HEK293 (cell line): Measurements from ENCODE around the gene PRR13.

Experiments
- CTCF ChIA-PET: fragments of 350-600 bp; formaldehyde crosslinking; extraction: SDS; loops from one replicate; lab custom pipeline; 2021; ENCODE audit warnings: antibody characterized with exemption; lab: Yijun Ruan, JAX
- POLR2A ChIA-PET: fragments of 300-600 bp; formaldehyde crosslinking; extraction: SDS; loops from one replicate; lab custom pipeline; 2020; ENCODE audit warnings: antibody characterized with exemption, inconsistent platforms; lab: Yijun Ruan, JAX
- H3K27ac ChIP-seq: fragments of 200-500 bp; sonication (Bioruptor generic); 2 replicates; pipeline ENCODE4 v1.5.1; 2014; ENCODE audit warnings: low read depth, low read length, control low read depth, inconsistent platforms; ENCODE audit errors: extremely low read depth
- H3K36me3 ChIP-seq, 2 experiments: fragments of 200-500 bp in 1 of 2; sonication (Bioruptor generic) in 1 of 2; 1 replicate in 1 of 2; 2 replicates in 1 of 2; pipeline ENCODE4 v1.5.1; 2014 to 2017; ENCODE audit warnings: inconsistent platforms in 2 of 2, low read length in 2 of 2; ENCODE audit not compliant: control insufficient read depth in 2 of 2, insufficient read depth in 1 of 2
- H3K4me1 ChIP-seq: fragments of 200-500 bp; sonication (Bioruptor generic); 2 replicates; pipeline ENCODE4 v1.5.1; 2014; ENCODE audit warnings: mild to moderate bottlenecking, low read length, inconsistent platforms; ENCODE audit not compliant: control insufficient read depth, insufficient read depth
- H3K4me3 ChIP-seq: 2 replicates; pipeline ENCODE4 v1.5.1; 2011; ENCODE audit warnings: low read depth, mild to moderate bottlenecking, control low read depth, low read length, moderate library complexity
- H3K9me3 ChIP-seq: fragments of 200-500 bp; sonication (Bioruptor generic); 2 replicates; pipeline ENCODE4 v1.5.1; 2014; ENCODE audit warnings: low read depth, low read length, inconsistent platforms; ENCODE audit not compliant: control insufficient read depth, insufficient read depth
- INSM2 ChIP-seq: fragments of 450-650 bp; formaldehyde crosslinking; IDR thresholded peaks from 2 replicates; pipeline ENCODE4 v1.5.1; 2016; ENCODE audit warnings: missing biosample characterization, missing genetic modification characterization
- PRDM10 ChIP-seq: fragments of 450-650 bp; formaldehyde crosslinking; IDR thresholded peaks from 2 replicates; pipeline ENCODE4 v1.5.1; 2016; ENCODE audit warnings: missing biosample characterization, missing genetic modification characterization
- REPIN1 ChIP-seq: fragments of 450-650 bp; formaldehyde crosslinking; IDR thresholded peaks from 2 replicates; pipeline ENCODE4 v1.5.1; 2017; ENCODE audit warnings: missing biosample characterization, missing genetic modification characterization, low read depth
- SCRT2 ChIP-seq: fragments of 450-650 bp; formaldehyde crosslinking; IDR thresholded peaks from 2 replicates; pipeline ENCODE4 v1.5.1; 2016; ENCODE audit warnings: missing biosample characterization, missing genetic modification characterization
- TCF7L2 ChIP-seq: IDR thresholded peaks from 2 replicates; pipeline ENCODE4 v1.6.1; 2011; ENCODE audit warnings: low read depth, mild to moderate bottlenecking, inconsistent platforms, low read length, moderate library complexity, borderline replicate concordance
- ZBTB17 ChIP-seq: fragments of 450-650 bp; formaldehyde crosslinking; IDR thresholded peaks from 2 replicates; pipeline ENCODE4 v1.5.1; 2016; ENCODE audit warnings: missing biosample characterization, missing genetic modification characterization
- ZBTB48 ChIP-seq: fragments of 450-650 bp; formaldehyde crosslinking; IDR thresholded peaks from 2 replicates; pipeline ENCODE4 v1.5.1; 2016; ENCODE audit warnings: missing biosample characterization, missing genetic modification characterization
- ZBTB6 ChIP-seq: fragments of 450-650 bp; formaldehyde crosslinking; IDR thresholded peaks from 2 replicates; pipeline ENCODE4 v1.5.1; 2017; ENCODE audit warnings: missing biosample characterization, missing genetic modification characterization
- ZNF121 ChIP-seq: fragments of 450-650 bp; formaldehyde crosslinking; IDR thresholded peaks from 2 replicates; pipeline ENCODE4 v1.5.1; 2016; ENCODE audit warnings: missing biosample characterization, missing genetic modification characterization
- ZNF335 ChIP-seq: fragments of 450-650 bp; formaldehyde crosslinking; conservative IDR thresholded peaks from 2 replicates; pipeline ENCODE4 v1.5.1; 2016; ENCODE audit warnings: missing biosample characterization, missing genetic modification characterization
- ZNF366 ChIP-seq: fragments of 450-650 bp; formaldehyde crosslinking; conservative IDR thresholded peaks from 2 replicates; pipeline ENCODE4 v1.5.1; 2016; ENCODE audit warnings: missing biosample characterization, missing genetic modification characterization
- ZNF600 ChIP-seq: fragments of 450-650 bp; formaldehyde crosslinking; IDR thresholded peaks from 2 replicates; pipeline ENCODE4 v1.5.1; 2016; ENCODE audit warnings: missing biosample characterization, missing genetic modification characterization
- ZNF626 ChIP-seq: fragments of 450-650 bp; sonication (Bioruptor Pico); formaldehyde crosslinking; IDR thresholded peaks from 2 replicates; pipeline ENCODE4 v1.5.1; 2018; ENCODE audit warnings: missing biosample characterization, missing genetic modification characterization, inconsistent platforms
- ZNF629 ChIP-seq: fragments of 450-650 bp; formaldehyde crosslinking; IDR thresholded peaks from 2 replicates; pipeline ENCODE4 v1.5.1; 2017; ENCODE audit warnings: missing biosample characterization, missing genetic modification characterization
- ZSCAN18 ChIP-seq: fragments of 450-650 bp; formaldehyde crosslinking; IDR thresholded peaks from 2 replicates; pipeline ENCODE4 v1.5.1; 2016; ENCODE audit warnings: missing biosample characterization, missing genetic modification characterization

PRR13 gene

DNA sequence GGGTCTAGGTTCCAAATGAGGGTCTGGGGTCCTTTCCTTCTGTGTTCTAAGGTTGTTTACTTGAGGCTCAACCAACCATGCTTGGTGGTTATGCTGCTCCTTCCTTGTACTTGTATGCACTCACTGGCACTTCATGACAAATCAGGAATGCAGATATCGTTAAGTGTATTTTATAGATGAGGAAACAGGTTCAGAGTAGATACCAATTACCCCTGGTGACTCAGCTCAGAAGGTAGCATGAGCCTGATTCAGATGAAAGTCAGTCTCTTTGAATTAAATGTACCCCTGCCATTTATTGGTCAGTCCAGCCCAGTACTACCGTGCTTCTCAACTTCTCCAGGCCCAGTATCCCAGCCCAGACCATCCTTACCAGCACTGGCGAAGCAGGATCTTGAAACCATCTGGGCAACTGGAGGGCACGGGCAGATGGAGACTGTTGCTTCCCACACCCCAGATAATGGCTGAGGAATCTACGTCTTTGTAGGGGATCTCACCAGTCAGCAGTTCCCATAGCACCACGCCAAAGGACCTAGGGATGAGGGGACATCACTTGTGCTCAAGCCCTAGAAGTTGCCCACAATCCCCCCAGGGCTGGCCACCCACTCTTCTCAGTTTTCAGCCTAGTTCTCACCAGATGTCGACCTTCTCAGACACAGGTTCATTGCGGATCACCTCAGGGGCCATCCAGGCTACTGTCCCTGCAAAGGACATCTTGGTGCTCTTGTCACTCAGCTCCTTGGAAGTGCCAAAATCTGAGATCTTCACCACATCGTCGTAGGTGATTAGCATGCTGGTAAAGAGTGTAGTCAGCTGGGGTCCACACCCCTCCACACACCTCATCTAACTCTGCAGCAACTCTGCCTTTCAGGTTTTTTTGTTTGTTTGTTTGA lies 43.4 kb downstream of the PRR13 start:
- POLR2A ChIA-PET, result interaction anchor here (1.4 kb wide), 1 partner anchor 16 kb away, joined by 5 read pairs; the partner anchor contains the start of gene TARBP2
- Histone ChIP-seq H3K36me3 (peaks cover 9 to 79% of the 10 kb centered on the region in 2 experiments; a peak in 2 of 3 replicates), H3K4me3 (no peak overlapping the region), H3K4me1 (no peaks in the 10 kb centered on the region), H3K27ac (no peak overlapping the region), H3K9me3 (no peaks in the 10 kb centered on the region)
- CTCF ChIA-PET, result interaction anchor here (0.6 to 1.0 kb wide), 2 partner anchors 261 to 715 kb away, joined by 3 to 5 read pairs; no protein-coding TSS in a partner anchor
- no peak for TF ChIP-seq ZNF121 (tag by site-specific recombination)
- peak; percentile 49; the same call in 1 of the 2 replicates for TF ChIP-seq ZBTB17 (tag by site-specific recombination)
- peak; percentile 4; the same call in 1 of the 2 replicates for TF ChIP-seq ZNF600 (tag by site-specific recombination)

DNA sequence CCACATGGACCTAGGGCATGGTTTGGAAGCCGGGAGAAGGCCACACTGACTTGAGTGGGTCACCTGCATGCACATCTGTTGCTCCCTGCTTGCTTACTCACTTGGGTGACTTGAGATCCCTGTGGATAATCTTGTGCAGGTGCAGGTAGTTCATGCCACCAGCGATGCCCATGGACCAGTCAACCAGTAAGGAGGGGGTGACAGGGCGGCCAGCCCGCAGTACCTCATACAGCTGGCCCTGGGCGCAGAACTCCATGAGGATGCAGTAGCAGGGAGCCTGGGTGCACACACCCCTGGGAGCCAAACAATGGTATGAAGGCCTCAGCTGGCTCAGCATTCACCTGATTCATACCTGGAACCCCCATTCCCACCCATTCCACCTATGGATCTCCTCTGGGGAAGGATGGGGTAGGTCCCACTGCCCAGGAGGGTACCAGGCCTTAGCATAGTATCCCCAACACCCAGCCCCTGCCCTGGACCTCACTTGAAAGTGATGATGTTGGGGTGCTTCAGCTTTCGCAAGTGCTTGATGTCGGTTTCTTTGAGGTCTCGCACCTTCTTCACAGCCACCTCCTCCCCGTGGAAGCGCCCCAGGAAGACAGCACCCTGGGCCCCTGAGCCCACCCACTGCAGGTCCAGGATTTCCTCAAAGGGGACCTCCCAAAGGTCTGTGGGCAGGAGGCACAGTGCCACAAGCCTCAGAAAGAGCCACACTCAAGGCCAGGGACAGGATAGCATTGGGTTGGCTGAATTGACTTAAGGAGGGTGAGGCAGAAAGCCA lies 44.6 kb downstream of the PRR13 start:
- POLR2A ChIA-PET, result interaction anchor here (1.3 kb wide), 1 partner anchor 15 kb away, joined by 4 read pairs; the partner anchor contains the start of gene TARBP2
- H3K4me3 ChIP-seq, result no peak overlapping the region
- peaks cover 8 to 67% of the 10 kb centered on the region in 2 experiments; a peak in 2 of 3 replicates for H3K36me3 ChIP-seq
- CTCF ChIA-PET, result interaction anchor here (1.0 kb wide), 1 partner anchor 260 kb away, joined by 5 read pairs; no protein-coding TSS in a partner anchor
- H3K27ac ChIP-seq, result 0 out of 2 replicates have a peak overlapping the region, but pooled peaks have one; percentile 10
- TF ChIP-seq REPIN1 (tag by site-specific recombination), result no peak
- no peak for TF ChIP-seq ZBTB48 (tag by site-specific recombination)
- no peak for TF ChIP-seq ZSCAN18 (tag by site-specific recombination)
- TF ChIP-seq ZNF626, result no peak
- TF ChIP-seq PRDM10 (tag by site-specific recombination), result peak; percentile 59
- no peak for TF ChIP-seq ZNF600 (tag by site-specific recombination)
- TF ChIP-seq INSM2 (tag by site-specific recombination), result no peak
- no peak for TF ChIP-seq TCF7L2
- TF ChIP-seq SCRT2 (tag by site-specific recombination), result peak; percentile 57
- no peak for TF ChIP-seq ZNF366 (tag by site-specific recombination)
- no peak for TF ChIP-seq ZNF629 (tag by site-specific recombination)
- TF ChIP-seq ZBTB6 (tag by site-specific recombination), result no peak
- TF ChIP-seq ZNF335, result no peak
- no peaks in the 10 kb centered on the region for H3K4me1 ChIP-seq
- H3K9me3 ChIP-seq, result no peaks in the 10 kb centered on the region
